Keratinocyte (primary cell): ENCODE data around the gene CALCR. TPM values are rescaled to one million over a fixed set of nuclear protein-coding genes. Genes with fewer than 3 reads are reported as not detected.

Experiments
- DNase-seq: peaks from one replicate; pipeline ENCODE4 v3.0.0-alpha.2; 2011; ENCODE audit warnings: low read depth, missing footprints, low spot score
- FAIRE-seq: peaks from 2 replicates; lab custom pipeline; 2011; peaks lifted over from hg19 to GRCh38; lab: Jason Lieb, UNC
- H2AFZ ChIP-seq: 2 replicates; pipeline ENCODE4 v1.6.0; 2012; ENCODE audit warnings: low read length, control low read depth, inconsistent platforms; ENCODE audit not compliant: control insufficient read depth
- H3K27ac ChIP-seq: 2 replicates; pipeline ENCODE4 v1.5.1; 2011; ENCODE audit warnings: low read length; ENCODE audit not compliant: control insufficient read depth, insufficient read depth
- H3K27me3 ChIP-seq: 3 replicates; pipeline ENCODE4 v1.6.0; 2011; ENCODE audit warnings: low read length; ENCODE audit not compliant: control insufficient read depth, insufficient read depth; ENCODE audit errors: extremely low read depth
- H3K36me3 ChIP-seq, 2 experiments: 2 replicates in 1 of 2; 3 replicates in 1 of 2; pipeline ENCODE4 v1.5.1; 2011; ENCODE audit warnings: low read length in 2 of 2, mild to moderate bottlenecking in 1 of 2; ENCODE audit not compliant: control insufficient read depth in 2 of 2, insufficient read depth in 2 of 2; ENCODE audit errors: extremely low read depth in 1 of 2
- H3K4me1 ChIP-seq: 3 replicates; pipeline ENCODE4 v1.5.1; 2011; ENCODE audit warnings: low read length; ENCODE audit not compliant: control insufficient read depth, insufficient read depth; ENCODE audit errors: extremely low read depth
- H3K4me2 ChIP-seq: 3 replicates; pipeline ENCODE4 v1.6.0; 2011; ENCODE audit warnings: low read depth, low read length; ENCODE audit not compliant: control insufficient read depth, insufficient read depth; ENCODE audit errors: extremely low read depth
- H3K4me3 ChIP-seq, 3 experiments: fragments of 200-600 bp in 1 of 3; sonication (generic) in 1 of 3; 2 replicates in 2 of 3; 3 replicates in 1 of 3; pipeline ENCODE4 v1.5.1; 2011 to 2016; ENCODE audit warnings: low read length in 3 of 3, mild to moderate bottlenecking in 3 of 3, control low read depth in 2 of 3, inconsistent platforms in 1 of 3, low read depth in 1 of 3, mixed read lengths in 1 of 3, mixed run types in 1 of 3, moderate library complexity in 1 of 3; ENCODE audit not compliant: control insufficient read depth in 2 of 3, insufficient read depth in 2 of 3; ENCODE audit errors: extremely low read depth in 1 of 3
- H3K79me2 ChIP-seq: 2 replicates; pipeline ENCODE4 v1.6.0; 2012; ENCODE audit warnings: low read length; ENCODE audit not compliant: control insufficient read depth, insufficient read depth
- H3K9ac ChIP-seq: 3 replicates; pipeline ENCODE4 v1.6.0; 2011; ENCODE audit warnings: low read length; ENCODE audit not compliant: control insufficient read depth, insufficient read depth; ENCODE audit errors: extremely low read depth
- H3K9me1 ChIP-seq: 3 replicates; pipeline ENCODE4 v1.6.0; 2011; ENCODE audit warnings: low read length; ENCODE audit not compliant: control insufficient read depth, insufficient read depth; ENCODE audit errors: extremely low read depth
- H3K9me3 ChIP-seq: 2 replicates; pipeline ENCODE4 v1.5.1; 2012; ENCODE audit warnings: low read depth, low read length; ENCODE audit not compliant: control insufficient read depth
- H4K20me1 ChIP-seq: 3 replicates; pipeline ENCODE4 v1.6.0; 2011; ENCODE audit warnings: low read length; ENCODE audit not compliant: control insufficient read depth, insufficient read depth; ENCODE audit errors: extremely low read depth
- EZH2 ChIP-seq: IDR thresholded peaks from one replicate; pipeline ENCODE4 v1.6.1; 2012; ENCODE audit warnings: inconsistent platforms, mild to moderate bottlenecking, low read length, moderate library complexity
- dilution Hi-C: fragments of 300-500 bp; cut with MboI; formaldehyde crosslinking; loops from one replicate; pipeline ENCODE4 v1.7.0; 2020; ENCODE audit warnings: low sequenced_read_pairs; ENCODE audit not compliant: extremely low pct_ligation_motif_present
- polyA plus RNA-seq, 5 experiments: library from polyadenylated mRNA; depleted of rRNA in 3 of 5; stranded (reverse) in 3 of 5; stranded (forward) in 1 of 5; unstranded in 1 of 5; fragments of >200 nt; gene quantifications; 1 replicate in 1 of 5; 2 replicates in 3 of 5; 3 replicates in 1 of 5; pipeline versions ENCODE4 v1.2.1 to v1.2.3, GENCODE V29; 2011 to 2012; ENCODE audit warnings: missing spikeins in 2 of 5, low read depth in 1 of 5, low replicate concordance in 1 of 5
- TF ChIP-seq, protein P1 (sequence below), 3 experiments: IDR thresholded peaks in 1 of 3; conservative IDR thresholded peaks in 1 of 3; optimal IDR thresholded peaks in 1 of 3; 2 replicates in 2 of 3; 3 replicates in 1 of 3; pipeline versions ENCODE3 to v1.5.1; 2011; ENCODE audit warnings: low read length in 3 of 3, mild to moderate bottlenecking in 3 of 3, moderate library complexity in 2 of 3, control low read depth in 1 of 3, inconsistent platforms in 1 of 3; ENCODE audit not compliant: insufficient read depth in 2 of 3; ENCODE audit errors: extremely low read depth in 1 of 3

Gene CALCR
- polyA plus RNA-seq, 1 donor (not counting 4 experiments of a cell fraction or from before 2014, with no cell fraction given): not detected

DNA sequence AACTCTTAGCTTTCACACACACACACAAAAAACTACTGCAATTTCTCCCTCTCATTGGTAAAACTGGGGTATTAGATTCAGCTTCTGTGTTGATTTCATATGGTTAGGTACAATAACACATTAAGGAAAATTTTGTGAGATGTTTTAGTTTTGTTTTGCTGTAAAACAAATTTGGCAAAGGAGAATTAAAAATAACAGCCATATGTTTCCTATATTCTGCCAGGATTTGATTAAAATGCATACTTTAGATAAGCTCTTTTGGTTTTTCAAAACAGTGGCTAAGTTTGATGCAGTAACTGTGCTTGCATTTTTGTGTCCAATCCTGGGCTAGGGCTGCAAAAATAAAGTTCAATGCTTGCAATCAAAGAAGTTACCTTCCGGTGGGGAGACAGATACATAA lies 126.3 kb downstream of the CALCR start:
- Histone ChIP-seq H3K9me1 (no peaks in the 10 kb centered on the region), H3K27me3 (no peaks in the 10 kb centered on the region), H2AFZ (no peak overlapping the region), H3K9me3 (no peaks in the 10 kb centered on the region), H3K27ac (no peak overlapping the region), H3K4me2 (no peak overlapping the region), H3K9ac (no peak overlapping the region), H3K79me2 (no peaks in the 10 kb centered on the region), H3K4me3 (no peak overlapping the region), H3K36me3 (no peaks in the 10 kb centered on the region), H4K20me1 (no peaks in the 10 kb centered on the region), H3K4me1 (no peaks in the 10 kb centered on the region)
- dilution Hi-C loops: loop anchor here (25.0 kb wide), 1 partner anchor 89 kb away; no protein-coding TSS in a partner anchor
- DNase-seq (no peak), FAIRE-seq (no peak)
- no peak for TF ChIP-seq EZH2
- TF ChIP-seq, protein P1, sequence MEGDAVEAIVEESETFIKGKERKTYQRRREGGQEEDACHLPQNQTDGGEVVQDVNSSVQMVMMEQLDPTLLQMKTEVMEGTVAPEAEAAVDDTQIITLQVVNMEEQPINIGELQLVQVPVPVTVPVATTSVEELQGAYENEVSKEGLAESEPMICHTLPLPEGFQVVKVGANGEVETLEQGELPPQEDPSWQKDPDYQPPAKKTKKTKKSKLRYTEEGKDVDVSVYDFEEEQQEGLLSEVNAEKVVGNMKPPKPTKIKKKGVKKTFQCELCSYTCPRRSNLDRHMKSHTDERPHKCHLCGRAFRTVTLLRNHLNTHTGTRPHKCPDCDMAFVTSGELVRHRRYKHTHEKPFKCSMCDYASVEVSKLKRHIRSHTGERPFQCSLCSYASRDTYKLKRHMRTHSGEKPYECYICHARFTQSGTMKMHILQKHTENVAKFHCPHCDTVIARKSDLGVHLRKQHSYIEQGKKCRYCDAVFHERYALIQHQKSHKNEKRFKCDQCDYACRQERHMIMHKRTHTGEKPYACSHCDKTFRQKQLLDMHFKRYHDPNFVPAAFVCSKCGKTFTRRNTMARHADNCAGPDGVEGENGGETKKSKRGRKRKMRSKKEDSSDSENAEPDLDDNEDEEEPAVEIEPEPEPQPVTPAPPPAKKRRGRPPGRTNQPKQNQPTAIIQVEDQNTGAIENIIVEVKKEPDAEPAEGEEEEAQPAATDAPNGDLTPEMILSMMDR (optimal IDR thresholded peaks at IDR 0.05 in 1 of 3, IDR thresholded peaks at IDR 0.05 in 1 of 3, conservative IDR thresholded peaks at IDR 0.05 in 1 of 3; ENCODE audit: extremely low read depth in 1 of 3, insufficient read depth in 2 of 3, low read length in 3 of 3): no peak

DNA sequence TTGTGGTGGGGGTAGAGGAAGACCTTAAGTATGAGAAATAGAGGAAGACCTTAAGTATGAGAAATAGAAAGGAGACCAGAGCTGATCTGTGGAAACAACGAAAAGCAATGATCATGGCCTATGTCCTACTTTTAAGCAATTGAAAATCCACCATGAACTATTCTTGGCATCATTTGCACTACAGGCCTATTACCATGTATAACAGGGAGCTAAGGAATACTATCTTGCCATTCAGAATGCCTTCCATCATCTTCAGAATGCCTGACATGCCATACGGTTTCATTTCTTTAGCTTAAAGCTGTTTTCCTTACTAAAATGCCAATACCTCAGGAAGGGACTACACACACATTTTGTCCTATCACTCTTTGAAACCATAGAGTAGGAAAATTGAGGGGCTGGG lies 127.0 kb downstream of the CALCR start:
- H3K4me1 ChIP-seq: no peaks in the 10 kb centered on the region
- no peaks in the 10 kb centered on the region for H3K9me1 ChIP-seq
- H3K9me3 ChIP-seq: no peaks in the 10 kb centered on the region
- no peak overlapping the region for H3K4me2 ChIP-seq
- H2AFZ ChIP-seq: no peak overlapping the region
- H3K27me3 ChIP-seq: no peaks in the 10 kb centered on the region
- dilution Hi-C loops: loop anchor here (25.0 kb wide), 1 partner anchor 90 kb away; no protein-coding TSS in a partner anchor
- H3K27ac ChIP-seq: no peak overlapping the region
- H3K36me3 ChIP-seq: no peaks in the 10 kb centered on the region
- DNase-seq (no peak), FAIRE-seq (no peak)
- H3K79me2 ChIP-seq: no peaks in the 10 kb centered on the region
- H4K20me1 ChIP-seq: no peaks in the 10 kb centered on the region
- TF ChIP-seq EZH2: no peak
- TF ChIP-seq, protein P1 (optimal IDR thresholded peaks at IDR 0.05 in 1 of 3, IDR thresholded peaks at IDR 0.05 in 1 of 3, conservative IDR thresholded peaks at IDR 0.05 in 1 of 3; ENCODE audit: extremely low read depth in 1 of 3, insufficient read depth in 2 of 3, low read length in 3 of 3): no peak
- no peak overlapping the region for H3K4me3 ChIP-seq
- no peak overlapping the region for H3K9ac ChIP-seq
